Retinal pigment epithelial cell (primary cell): Measurements from ENCODE around the gene PGS1.

Experiments used
- DNase-seq: peaks from one replicate; pipeline ENCODE4 v3.0.0-alpha.2; 2010; ENCODE audit warnings: low read depth
- H3K4me3 ChIP-seq: 2 replicates; pipeline ENCODE4 v1.5.1; 2011; ENCODE audit warnings: mild to moderate bottlenecking, low read length, control low read depth, moderate library complexity
- CTCF ChIP-seq: conservative IDR thresholded peaks from 2 replicates; pipeline ENCODE4 v1.5.1; 2011; ENCODE audit warnings: low read depth, low read length, control low read depth, inconsistent platforms

PGS1 gene

GRCh38 chr17:78343543-78344201 lies 34.8 kb upstream of the PGS1 start:
- no peak for TF ChIP-seq CTCF
- no peak overlapping the region for H3K4me3 ChIP-seq

GRCh38 chr17:78344666-78345065 lies 33.8 kb upstream of the PGS1 start:
- no peak for DNase-seq
- no peak overlapping the region for H3K4me3 ChIP-seq
- no peak for TF ChIP-seq CTCF

More at GRCh38 chr17:78343543-78344201, 34.8 kb upstream of the PGS1 start:
- DNase-seq: no peak

- no peak for TF ChIP-seq CTCF
- H3K4me3 ChIP-seq: no peak overlapping the region
- no peak for DNase-seq
These were observed 33.3 kb upstream of the PGS1 start for GRCh38 chr17:78345172-78345571.

- no peak for TF ChIP-seq CTCF
- DNase-seq: no peak
- no peak overlapping the region for H3K4me3 ChIP-seq
These were observed 32.5 kb upstream of the PGS1 start for GRCh38 chr17:78345791-78346494.

GRCh38 chr17:78346605-78347250 lies 31.7 kb upstream of the PGS1 start:
- DNase-seq: no peak
- no peak overlapping the region for H3K4me3 ChIP-seq
- TF ChIP-seq CTCF: no peak

GRCh38 chr17:78347453-78347852 lies 31.0 kb upstream of the PGS1 start:
- no peak for DNase-seq
- no peak for TF ChIP-seq CTCF
- H3K4me3 ChIP-seq: no peak overlapping the region
